Ovary (tissue), 3 donors: ENCODE results near the gene SFT2D2.

ENCODE experiments used
- EP300 ChIP-seq: sonication (generic); formaldehyde crosslinking; IDR thresholded peaks from one replicate; pipeline ENCODE4 v1.6.1; 2017; ENCODE audit warnings: antibody characterized with exemption
- POLR2A ChIP-seq: fragments of 450-650 bp; IDR thresholded peaks from one replicate; pipeline ENCODE4 v1.6.1; 2017; ENCODE audit warnings: antibody characterized with exemption, mild to moderate bottlenecking, moderate library complexity
- TF ChIP-seq, protein P1 (sequence below), 3 donors: fragments of 450-650 bp in 2 of 3; fragments of 200-600 bp in 1 of 3; IDR thresholded peaks; one replicate each; pipeline versions ENCODE4 v1.5.1 to v1.8.0; 2016 to 2022; ENCODE audit warnings: antibody characterized with exemption in 3 of 3, mild to moderate bottlenecking in 1 of 3
- donor health status: DM: no; HTN: no; CAD: no.

- no peak for TF ChIP-seq POLR2A
- TF ChIP-seq, protein P1, sequence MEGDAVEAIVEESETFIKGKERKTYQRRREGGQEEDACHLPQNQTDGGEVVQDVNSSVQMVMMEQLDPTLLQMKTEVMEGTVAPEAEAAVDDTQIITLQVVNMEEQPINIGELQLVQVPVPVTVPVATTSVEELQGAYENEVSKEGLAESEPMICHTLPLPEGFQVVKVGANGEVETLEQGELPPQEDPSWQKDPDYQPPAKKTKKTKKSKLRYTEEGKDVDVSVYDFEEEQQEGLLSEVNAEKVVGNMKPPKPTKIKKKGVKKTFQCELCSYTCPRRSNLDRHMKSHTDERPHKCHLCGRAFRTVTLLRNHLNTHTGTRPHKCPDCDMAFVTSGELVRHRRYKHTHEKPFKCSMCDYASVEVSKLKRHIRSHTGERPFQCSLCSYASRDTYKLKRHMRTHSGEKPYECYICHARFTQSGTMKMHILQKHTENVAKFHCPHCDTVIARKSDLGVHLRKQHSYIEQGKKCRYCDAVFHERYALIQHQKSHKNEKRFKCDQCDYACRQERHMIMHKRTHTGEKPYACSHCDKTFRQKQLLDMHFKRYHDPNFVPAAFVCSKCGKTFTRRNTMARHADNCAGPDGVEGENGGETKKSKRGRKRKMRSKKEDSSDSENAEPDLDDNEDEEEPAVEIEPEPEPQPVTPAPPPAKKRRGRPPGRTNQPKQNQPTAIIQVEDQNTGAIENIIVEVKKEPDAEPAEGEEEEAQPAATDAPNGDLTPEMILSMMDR (IDR thresholded peaks at IDR 0.05): no peak
- no peak for TF ChIP-seq EP300
Measured at GRCh38 chr1:168210312-168210711, 15.5 kb upstream of the SFT2D2 start.
